ENCODE results near the gene TENM4. TPM values are rescaled to one million over a fixed set of nuclear protein-coding genes. Genes with fewer than 3 reads are reported as not detected.
A peak's percentile ranks its signal among the peaks of the same experiment; 100 is the strongest.

Gene TENM4
- total RNA-seq, 1 donor from 2014 or later = 16.9 TPM

- no peak for DNase-seq (ENCODE audit: low spot score)
These were observed 8.2 kb upstream of the TENM4 start for GRCh38 chr11:79449040-79449439.

- no peak for DNase-seq (ENCODE audit: low spot score)
These were observed 6.4 kb upstream of the TENM4 start for GRCh38 chr11:79447038-79447786.

- DNase-seq (ENCODE audit: low spot score) = no peak
These were observed 4.1 kb upstream of the TENM4 start for GRCh38 chr11:79444923-79445322.

GRCh38 chr11:79441461-79441875 is 638 bp upstream of the TENM4 start:
- peak; percentile 45 for DNase-seq (ENCODE audit: low spot score)

- peak; percentile 46 for DNase-seq (ENCODE audit: low spot score)
These were observed 802 bp downstream of the TENM4 start for GRCh38 chr11:79439886-79440570.

GRCh38 chr11:79439410-79439885 is 1.4 kb downstream of the TENM4 start:
- DNase-seq (ENCODE audit: low spot score) = peak; percentile 38

- DNase-seq (ENCODE audit: low spot score) = peak; percentile 41
These were observed 2.0 kb downstream of the TENM4 start for GRCh38 chr11:79438631-79439409.

GRCh38 chr11:79437981-79438630 is 2.7 kb downstream of the TENM4 start:
- peak; percentile 49 for DNase-seq (ENCODE audit: low spot score)

GRCh38 chr11:79437278-79437980 is 3.4 kb downstream of the TENM4 start:
- peak; percentile 56 for DNase-seq (ENCODE audit: low spot score)

- no peak for DNase-seq (ENCODE audit: low spot score)
These were observed 3.9 kb downstream of the TENM4 start for GRCh38 chr11:79436919-79437277.

GRCh38 chr11:79434283-79434682 is 6.5 kb downstream of the TENM4 start:
- DNase-seq (ENCODE audit: low spot score) = no peak

GRCh38 chr11:79432138-79432537 is 8.7 kb downstream of the TENM4 start:
- DNase-seq (ENCODE audit: low spot score) = no peak

GRCh38 chr11:79431535-79431934 is 9.3 kb downstream of the TENM4 start:
- no peak for DNase-seq (ENCODE audit: low spot score)

GRCh38 chr11:79430280-79430679 is 10.6 kb downstream of the TENM4 start:
- no peak for DNase-seq (ENCODE audit: low spot score)

- DNase-seq (ENCODE audit: low spot score) = peak; percentile 10
These were observed 12.4 kb downstream of the TENM4 start for GRCh38 chr11:79428406-79428805.

- no peak for DNase-seq (ENCODE audit: low spot score)
These were observed 13.1 kb downstream of the TENM4 start for GRCh38 chr11:79427611-79428327.

- no peak for DNase-seq (ENCODE audit: low spot score)
These were observed 13.7 kb downstream of the TENM4 start for GRCh38 chr11:79427126-79427525.

- DNase-seq (ENCODE audit: low spot score) = no peak
These were observed 15.4 kb downstream of the TENM4 start for GRCh38 chr11:79425463-79425862.

GRCh38 chr11:79423736-79424135 is 17.1 kb downstream of the TENM4 start:
- DNase-seq (ENCODE audit: low spot score) = no peak

- no peak for DNase-seq (ENCODE audit: low spot score)
These were observed 18.0 kb downstream of the TENM4 start for GRCh38 chr11:79422866-79423265.

Measured in umbilical cord (tissue), 2 donors.